Keratinocyte (primary cell): ENCODE measurements around the gene OR5B12.

Experiments used
- CTCF ChIP-seq, 3 experiments: IDR thresholded peaks in 1 of 3; conservative IDR thresholded peaks in 1 of 3; optimal IDR thresholded peaks in 1 of 3; 2 replicates in 2 of 3; 3 replicates in 1 of 3; pipeline versions ENCODE3 to v1.5.1; 2011; ENCODE audit warnings: low read length in 3 of 3, mild to moderate bottlenecking in 3 of 3, moderate library complexity in 2 of 3, control low read depth in 1 of 3, inconsistent platforms in 1 of 3; ENCODE audit not compliant: insufficient read depth in 2 of 3; ENCODE audit errors: extremely low read depth in 1 of 3
- EZH2 ChIP-seq: IDR thresholded peaks from one replicate; pipeline ENCODE4 v1.6.1; 2012; ENCODE audit warnings: inconsistent platforms, mild to moderate bottlenecking, low read length, moderate library complexity

- TF ChIP-seq CTCF (optimal IDR thresholded peaks at IDR 0.05 in 1 of 3, IDR thresholded peaks at IDR 0.05 in 1 of 3, conservative IDR thresholded peaks at IDR 0.05 in 1 of 3; ENCODE audit: extremely low read depth in 1 of 3, insufficient read depth in 2 of 3, low read length in 3 of 3) (no peak), EZH2 (no peak)
Measured at GRCh38 chr11:58434217-58434616, 7.8 kb downstream of the OR5B12 start.
